CD4-positive, CD25-positive, alpha-beta regulatory T cell (primary cell): ENCODE data around the gene SLC31A2. TPM values are rescaled to one million over a fixed set of nuclear protein-coding genes. Genes with fewer than 3 reads are reported as not detected.

ENCODE experiments used
- ATAC-seq, 2 donors: fragments of 150-1000 bp; cut with Tn5 transposase; one replicate each; pipeline ENCODE4 v1.10.0; 2021; ENCODE audit warnings: low read depth in 2 of 2, moderate number of reproducible peaks in 2 of 2, moderate library complexity in 1 of 2
- DNase-seq, 3 donors: peaks; one replicate each; pipeline versions ENCODE4 v3.0.0 to v3.0.0-alpha.2; 2012 to 2022; ENCODE audit warnings: mixed read lengths in 1 of 3
- H3K27ac ChIP-seq: one replicate; pipeline ENCODE4 v1.7.0; 2013; ENCODE audit warnings: mild to moderate bottlenecking, low read length; ENCODE audit not compliant: insufficient read depth, poor library complexity, severe bottlenecking
- H3K27me3 ChIP-seq: one replicate; pipeline ENCODE4 v1.7.0; 2013; ENCODE audit warnings: low read length; ENCODE audit not compliant: control insufficient read depth, insufficient read depth
- H3K36me3 ChIP-seq: one replicate; pipeline ENCODE4 v1.7.0; 2013; ENCODE audit warnings: mild to moderate bottlenecking, low read length, moderate library complexity; ENCODE audit not compliant: control insufficient read depth, insufficient read depth
- H3K4me1 ChIP-seq: 2 replicates; pipeline ENCODE4 v1.7.0; 2013; ENCODE audit warnings: mild to moderate bottlenecking, low read length; ENCODE audit not compliant: insufficient read depth, control insufficient read depth, poor library complexity, severe bottlenecking
- H3K4me3 ChIP-seq: one replicate; pipeline ENCODE4 v1.7.0; 2013; ENCODE audit warnings: low read depth, mild to moderate bottlenecking, low read length, moderate library complexity
- H3K9me3 ChIP-seq, 2 experiments: 1 replicate in 1 of 2; 2 replicates in 1 of 2; pipeline ENCODE4 v1.7.0; 2013; ENCODE audit warnings: low read length in 2 of 2, mild to moderate bottlenecking in 1 of 2, moderate library complexity in 1 of 2; ENCODE audit not compliant: control insufficient read depth in 2 of 2
- H3K27ac Mint-ChIP-seq, 3 donors: one replicate each; pipeline ENCODE4 v1.8.0; 2020 to 2022; ENCODE audit warnings: mild to moderate bottlenecking in 3 of 3, mixed read lengths in 3 of 3, moderate library complexity in 2 of 3
- H3K27me3 Mint-ChIP-seq: one replicate; pipeline ENCODE4 v1.8.0; 2022; ENCODE audit warnings: mild to moderate bottlenecking, mixed read lengths
- H3K36me3 Mint-ChIP-seq: one replicate; pipeline ENCODE4 v1.8.0; 2020; ENCODE audit warnings: mixed read lengths
- H3K4me1 Mint-ChIP-seq, 4 donors: one replicate each; pipeline ENCODE4 v1.8.0; 2020 to 2022; ENCODE audit warnings: mixed read lengths in 4 of 4, mild to moderate bottlenecking in 1 of 4
- H3K4me3 Mint-ChIP-seq, 4 donors: one replicate each; pipeline ENCODE4 v1.8.0; 2020 to 2022; ENCODE audit warnings: mild to moderate bottlenecking in 4 of 4, mixed read lengths in 4 of 4, moderate library complexity in 3 of 4
- H3K9me3 Mint-ChIP-seq, 7 donors: one replicate each; pipeline ENCODE4 v1.8.0; 2020 to 2022; ENCODE audit warnings: mixed read lengths in 7 of 7, mild to moderate bottlenecking in 3 of 7, moderate library complexity in 2 of 7
- polyA plus RNA-seq, 4 donors: library from polyadenylated mRNA; unstranded; fragments of 300-500 nt; fragmentation: Illumina TruSeq; gene quantifications; one replicate each; pipeline ENCODE4 v1.2.3, GENCODE V29; 2021
- total RNA-seq: library from RNA; stranded (reverse); gene quantifications from one replicate; pipeline ENCODE4 v1.2.3, GENCODE V29; 2022

Gene SLC31A2
- total and polyA plus RNA-seq, 5 donors from 2014 or later: 3.0 to 4.0 (median 3.3) TPM

DNA sequence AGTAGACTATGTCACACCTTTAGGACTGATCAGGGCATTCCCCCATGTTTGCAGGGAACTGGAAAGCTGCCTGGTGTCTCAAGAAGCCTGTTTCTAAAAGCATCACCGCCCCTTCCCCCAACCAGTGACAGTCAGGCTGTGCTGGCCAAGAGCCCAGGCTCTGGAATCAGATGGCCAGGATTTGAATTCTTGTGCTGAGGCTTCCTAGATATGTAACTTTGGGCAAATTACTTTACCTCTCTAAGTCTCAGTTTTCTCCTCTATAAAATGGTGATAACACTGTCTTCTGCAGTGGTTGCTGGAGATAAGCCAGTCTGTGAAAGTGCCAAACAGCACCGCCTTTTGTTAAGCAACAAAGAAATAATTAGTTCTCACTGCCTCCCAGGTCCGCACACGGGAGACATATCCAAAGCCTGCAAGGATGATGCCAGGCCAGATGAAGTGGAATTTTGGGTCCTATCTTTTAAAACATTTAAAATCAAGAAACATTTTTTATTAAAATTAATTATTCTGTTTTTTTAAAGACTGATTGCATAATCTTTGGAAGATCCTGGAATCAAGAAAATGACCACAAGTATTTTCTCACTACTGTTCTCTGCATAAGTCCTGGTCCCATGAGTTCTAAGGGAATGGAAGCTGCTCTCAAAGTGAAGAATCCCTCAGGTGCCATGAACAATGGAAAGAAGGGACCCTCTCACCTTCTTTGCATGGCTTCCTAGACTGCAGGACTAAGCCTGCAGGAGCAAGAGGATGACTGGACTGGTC lies 13.9 kb downstream of the SLC31A2 start:
- ATAC-seq: no peak
- DNase-seq: no peak
- Mint-ChIP-seq H3K4me3 (no peak overlapping the region), H3K27me3 (no peaks in the 10 kb centered on the region), H3K27ac (no peak overlapping the region), H3K9me3 (no peaks in the 10 kb centered on the region), H3K4me1 (peaks cover 0 to 5% (median 0%) of the 10 kb centered on the region in 4 donors), H3K36me3 (peaks cover 57% of the 10 kb centered on the region)
- no peaks in the 10 kb centered on the region for H3K4me1 ChIP-seq
- H3K4me3 ChIP-seq: no peak overlapping the region
- no peak overlapping the region for H3K27ac ChIP-seq
- no peaks in the 10 kb centered on the region for H3K27me3 ChIP-seq
- peaks cover 84% of the 10 kb centered on the region for H3K36me3 ChIP-seq
- no peaks in the 10 kb centered on the region for H3K9me3 ChIP-seq

GRCh38 chr9:113166039-113166438 lies 15.2 kb downstream of the SLC31A2 start:
- Mint-ChIP-seq H3K36me3 (peaks cover 57% of the 10 kb centered on the region), H3K4me3 (no peak overlapping the region), H3K4me1 (peaks cover 0 to 3% (median 0%) of the 10 kb centered on the region in 4 donors), H3K27me3 (no peaks in the 10 kb centered on the region), H3K27ac (no peak overlapping the region), H3K9me3 (no peaks in the 10 kb centered on the region)
- ATAC-seq (no peak), DNase-seq (no peak)
- peaks cover 96% of the 10 kb centered on the region for H3K36me3 ChIP-seq
- H3K9me3 ChIP-seq: no peaks in the 10 kb centered on the region
- H3K4me1 ChIP-seq: no peaks in the 10 kb centered on the region
- H3K27me3 ChIP-seq: no peaks in the 10 kb centered on the region
- no peak overlapping the region for H3K27ac ChIP-seq
- H3K4me3 ChIP-seq: no peak overlapping the region

DNA sequence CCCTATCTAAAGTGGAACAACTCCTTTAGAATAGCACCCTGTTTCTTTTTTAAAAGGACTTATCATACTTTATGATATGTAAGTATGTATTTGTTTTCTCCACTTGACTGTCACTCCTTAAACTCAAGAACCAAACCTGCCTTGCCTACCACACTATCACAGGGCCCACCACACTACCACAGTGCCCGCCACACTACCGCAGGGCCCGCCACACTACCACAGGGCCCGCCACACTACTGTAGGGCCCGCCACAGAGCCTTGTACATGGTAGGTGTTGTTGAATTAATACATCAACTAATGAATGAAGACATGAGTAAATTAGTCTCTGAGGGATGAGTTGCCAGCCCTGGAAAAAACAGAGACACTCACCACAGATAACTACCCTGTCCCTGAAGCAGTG lies 18.0 kb downstream of the SLC31A2 start:
- Mint-ChIP-seq H3K27me3 (no peaks in the 10 kb centered on the region), H3K4me3 (no peak overlapping the region), H3K36me3 (peaks cover 59% of the 10 kb centered on the region), H3K27ac (peak overlapping the region in 2 of 3 donors; percentile 44 to 55), H3K4me1 (peaks cover 0 to 2% (median 0%) of the 10 kb centered on the region in 4 donors), H3K9me3 (peaks cover 0 to 9% (median 2%) of the 10 kb centered on the region in 7 donors)
- no peak for ATAC-seq
- H3K27me3 ChIP-seq: no peaks in the 10 kb centered on the region
- peaks cover 90% of the 10 kb centered on the region for H3K36me3 ChIP-seq
- H3K4me3 ChIP-seq: no peak overlapping the region
- no peak for DNase-seq
- no peaks in the 10 kb centered on the region for H3K4me1 ChIP-seq
- no peaks in the 10 kb centered on the region for H3K9me3 ChIP-seq
- H3K27ac ChIP-seq: no peak overlapping the region

DNA sequence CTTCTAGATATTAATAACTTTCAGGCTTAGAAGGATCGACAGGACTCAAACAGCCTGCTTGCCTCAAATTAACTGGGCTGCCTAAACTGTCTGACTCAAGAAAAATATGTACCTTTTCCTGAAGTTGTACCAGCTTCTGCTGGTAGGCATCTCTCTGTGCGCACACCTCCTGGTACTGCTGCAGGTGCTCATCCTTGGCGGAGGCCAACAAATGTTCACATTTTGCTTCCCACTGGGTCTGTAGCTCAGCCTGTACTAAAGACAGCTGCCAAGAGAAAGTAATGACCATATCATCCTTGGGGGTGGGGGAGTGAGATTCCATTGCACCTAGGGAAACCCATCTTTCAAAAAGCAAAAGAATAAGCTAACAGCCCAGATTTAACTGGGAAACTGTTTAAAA lies 22.5 kb downstream of the SLC31A2 start:
- no peaks in the 10 kb centered on the region for H3K27me3 ChIP-seq

GRCh38 chr9:113176803-113177202 lies 26.0 kb downstream of the SLC31A2 start:
- no peaks in the 10 kb centered on the region for H3K4me1 ChIP-seq
- H3K36me3 ChIP-seq: peaks cover 88% of the 10 kb centered on the region
- Mint-ChIP-seq H3K4me1 (peaks cover 0 to under 1% (median 0%) of the 10 kb centered on the region in 4 donors), H3K27me3 (no peaks in the 10 kb centered on the region), H3K27ac (no peak overlapping the region), H3K36me3 (peaks cover 64% of the 10 kb centered on the region), H3K9me3 (peaks cover 0 to 9% (median 2%) of the 10 kb centered on the region in 7 donors), H3K4me3 (no peak overlapping the region)
- DNase-seq (no peak), ATAC-seq (no peak)
- no peaks in the 10 kb centered on the region for H3K9me3 ChIP-seq
- no peak overlapping the region for H3K27ac ChIP-seq
- no peaks in the 10 kb centered on the region for H3K27me3 ChIP-seq
- H3K4me3 ChIP-seq: no peak overlapping the region

More for the DNA sequence above, 22.5 kb downstream of the SLC31A2 start:
- Histone ChIP-seq H3K9me3 (no peaks in the 10 kb centered on the region), H3K4me3 (no peak overlapping the region), H3K4me1 (no peaks in the 10 kb centered on the region), H3K36me3 (peaks cover 87% of the 10 kb centered on the region), H3K27ac (no peak overlapping the region)
- no peaks in the 10 kb centered on the region for H3K27me3 Mint-ChIP-seq
- no peak overlapping the region for H3K27ac Mint-ChIP-seq
- H3K4me3 Mint-ChIP-seq: no peak overlapping the region
- peaks cover 62% of the 10 kb centered on the region for H3K36me3 Mint-ChIP-seq
- H3K9me3 Mint-ChIP-seq: peaks cover 0 to 9% (median 2%) of the 10 kb centered on the region in 7 donors
- no peaks in the 10 kb centered on the region for H3K4me1 Mint-ChIP-seq
- no peak for DNase-seq
- ATAC-seq: no peak

DNA sequence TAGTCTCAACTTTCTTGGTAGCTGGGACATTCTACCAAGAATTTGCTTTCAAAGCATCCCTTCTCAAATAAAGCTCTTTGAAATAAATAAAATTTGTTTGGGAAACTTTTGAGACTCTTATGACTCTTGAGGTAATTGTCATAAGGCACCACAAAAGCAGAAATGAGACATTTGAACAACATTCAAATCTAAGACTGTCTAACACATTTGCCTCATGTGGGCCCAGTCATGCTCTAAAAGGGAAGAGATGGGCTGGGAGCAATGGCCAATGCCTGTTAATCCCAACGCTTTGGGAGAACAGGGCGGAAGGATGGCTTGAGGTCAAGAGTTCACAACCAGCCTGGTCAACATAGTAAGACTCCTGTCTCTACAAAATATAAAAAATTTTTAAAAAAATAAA lies 26.4 kb downstream of the SLC31A2 start:
- H3K27me3 Mint-ChIP-seq: no peaks in the 10 kb centered on the region
- Histone ChIP-seq H3K27me3 (no peaks in the 10 kb centered on the region), H3K9me3 (no peaks in the 10 kb centered on the region), H3K36me3 (peaks cover 92% of the 10 kb centered on the region), H3K4me3 (no peak overlapping the region), H3K4me1 (no peaks in the 10 kb centered on the region), H3K27ac (no peak overlapping the region)
- H3K27ac Mint-ChIP-seq: no peak overlapping the region
- no peak overlapping the region for H3K4me3 Mint-ChIP-seq
- H3K36me3 Mint-ChIP-seq: peaks cover 67% of the 10 kb centered on the region
- no peak for ATAC-seq
- H3K4me1 Mint-ChIP-seq: peaks cover 0 to 3% (median 0%) of the 10 kb centered on the region in 4 donors
- H3K9me3 Mint-ChIP-seq: peaks cover 0 to 8% (median 2%) of the 10 kb centered on the region in 7 donors
- no peak for DNase-seq

DNA sequence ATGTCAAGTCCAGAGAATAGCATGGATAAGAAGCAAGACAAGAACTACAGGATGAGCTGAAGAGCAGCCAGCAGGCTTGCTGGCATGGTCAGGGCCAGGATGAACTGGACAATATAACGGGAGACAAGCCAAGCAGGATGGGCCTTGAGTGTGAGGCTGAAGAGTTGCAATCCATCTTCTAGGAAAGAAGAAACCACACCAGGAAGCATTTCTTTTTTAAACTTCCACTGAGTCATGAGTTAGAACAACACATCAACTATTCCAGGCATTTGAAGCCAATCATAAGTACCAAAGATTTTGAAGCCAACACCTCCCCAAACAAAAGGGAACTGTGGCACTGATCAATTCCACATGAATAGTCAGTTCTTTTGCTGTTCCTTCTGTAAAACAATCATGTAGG lies 27.3 kb downstream of the SLC31A2 start:
- ATAC-seq: no peak
- Histone ChIP-seq H3K27me3 (no peaks in the 10 kb centered on the region), H3K4me1 (no peaks in the 10 kb centered on the region), H3K27ac (no peak overlapping the region), H3K4me3 (no peak overlapping the region), H3K36me3 (peaks cover 92% of the 10 kb centered on the region), H3K9me3 (no peaks in the 10 kb centered on the region)
- H3K4me1 Mint-ChIP-seq: peaks cover 0 to 3% (median 0%) of the 10 kb centered on the region in 4 donors
- no peak overlapping the region for H3K4me3 Mint-ChIP-seq
- H3K36me3 Mint-ChIP-seq: peaks cover 67% of the 10 kb centered on the region
- DNase-seq: no peak
- no peaks in the 10 kb centered on the region for H3K9me3 Mint-ChIP-seq
- H3K27me3 Mint-ChIP-seq: no peaks in the 10 kb centered on the region
- H3K27ac Mint-ChIP-seq: no peak overlapping the region

DNA sequence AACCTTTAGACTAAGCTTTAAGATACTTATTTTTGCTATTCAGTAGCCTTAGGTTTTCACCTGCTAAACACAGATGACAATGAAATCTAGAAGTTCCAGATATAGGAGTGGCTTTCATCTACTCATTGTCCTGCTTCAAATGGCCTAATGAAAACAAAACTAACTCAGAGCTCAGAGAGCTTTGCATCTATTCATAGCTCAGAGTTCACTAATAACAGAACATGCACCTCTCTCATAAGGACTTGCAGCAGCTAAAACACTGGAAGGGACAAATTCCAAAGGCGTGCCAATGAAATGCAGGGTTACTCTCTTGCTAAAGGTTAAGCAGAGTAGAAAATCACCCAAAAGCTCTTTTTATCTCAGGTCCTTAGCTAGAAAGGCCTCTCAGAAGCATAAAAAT lies 29.0 kb downstream of the SLC31A2 start:
- ATAC-seq: no peak
- Histone ChIP-seq H3K9me3 (no peaks in the 10 kb centered on the region), H3K4me1 (no peaks in the 10 kb centered on the region), H3K4me3 (no peak overlapping the region), H3K36me3 (peaks cover 94% of the 10 kb centered on the region), H3K27ac (no peak overlapping the region), H3K27me3 (no peaks in the 10 kb centered on the region)
- Mint-ChIP-seq H3K27ac (peak overlapping the region in 1 of 3 donors; percentile 53), H3K27me3 (no peaks in the 10 kb centered on the region), H3K9me3 (no peaks in the 10 kb centered on the region), H3K4me3 (no peak overlapping the region), H3K36me3 (peaks cover 74% of the 10 kb centered on the region), H3K4me1 (peaks cover 0 to 3% (median 0%) of the 10 kb centered on the region in 4 donors)
- no peak for DNase-seq
